Choroid plexus epithelial cell (primary cell): ENCODE results near the gene RPS19BP1.

Source experiments
- DNase-seq: peaks from one replicate; pipeline ENCODE4 v3.0.0-alpha.2; 2010; ENCODE audit warnings: low read depth
- H3K4me3 ChIP-seq: 2 replicates; pipeline ENCODE4 v1.5.1; 2011; ENCODE audit warnings: low read depth, mild to moderate bottlenecking, control low read depth, low read length, moderate library complexity
- CTCF ChIP-seq: conservative IDR thresholded peaks from 2 replicates; pipeline ENCODE4 v1.5.1; 2011; ENCODE audit warnings: low read depth, mild to moderate bottlenecking, control low read depth, inconsistent platforms, low read length, moderate library complexity

RPS19BP1 gene

GRCh38 chr22:39528681-39529486, 3.7 kb downstream of the RPS19BP1 start:
- TF ChIP-seq CTCF: peak; percentile 99
- peak overlapping the region; percentile 3 for H3K4me3 ChIP-seq
- peak; percentile 97 for DNase-seq

DNA sequence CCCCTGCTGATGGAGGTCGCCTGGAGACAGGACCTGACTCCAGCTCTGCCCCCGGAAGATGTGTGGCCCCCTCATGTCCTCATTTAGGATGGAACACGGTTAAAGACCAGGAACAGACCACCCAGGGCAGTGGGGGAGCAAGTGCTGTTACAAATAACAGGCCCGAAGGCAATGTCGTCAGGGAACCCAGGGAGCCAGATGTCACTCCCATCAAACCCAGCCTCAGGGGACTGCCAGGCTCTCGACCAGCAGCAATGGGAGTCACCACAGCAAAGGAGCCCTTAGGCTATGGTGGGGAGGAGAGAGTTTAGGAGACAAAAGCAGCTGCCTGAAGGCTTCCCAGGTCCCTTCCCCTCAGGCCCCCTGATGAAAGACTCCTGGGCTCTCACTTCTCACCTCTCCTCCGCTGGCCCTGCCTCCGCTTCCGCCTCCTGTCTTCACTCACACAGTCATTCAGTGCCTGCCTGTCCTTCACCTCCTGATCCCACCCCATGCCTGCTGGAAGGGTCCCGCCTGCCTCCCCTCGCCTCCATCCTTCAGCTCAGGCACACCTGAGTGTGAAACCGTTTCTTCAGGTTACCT, 4.4 kb downstream of the RPS19BP1 start:
- no peak for TF ChIP-seq CTCF
- no peak overlapping the region for H3K4me3 ChIP-seq
- DNase-seq: no peak

GRCh38 chr22:39527481-39527961, 5.0 kb downstream of the RPS19BP1 start:
- H3K4me3 ChIP-seq: no peak overlapping the region
- peak; percentile 41 for DNase-seq
- no peak for TF ChIP-seq CTCF

- DNase-seq: no peak
- no peak for TF ChIP-seq CTCF
- H3K4me3 ChIP-seq: no peak overlapping the region
Observed at GRCh38 chr22:39526736-39527171, 5.8 kb downstream of the RPS19BP1 start.

DNA sequence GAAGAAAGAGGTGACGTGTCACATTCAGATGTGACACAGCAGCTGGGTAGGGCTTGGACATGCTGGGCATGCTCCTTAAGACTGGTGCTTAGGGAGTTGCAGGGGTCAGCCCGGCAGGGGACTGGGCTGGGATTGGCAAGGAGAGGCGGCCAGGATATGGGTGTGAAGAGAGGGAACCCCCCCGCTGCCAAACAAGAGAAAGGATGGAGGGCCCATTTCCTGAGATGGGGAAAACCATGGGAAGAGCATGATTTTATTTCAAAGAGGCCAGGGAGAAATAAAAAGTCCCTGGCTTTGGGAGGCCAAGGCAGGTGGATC, 6.9 kb downstream of the RPS19BP1 start:
- TF ChIP-seq CTCF: no peak
- no peak for DNase-seq
- H3K4me3 ChIP-seq: no peak overlapping the region

GRCh38 chr22:39524753-39525657, 7.5 kb downstream of the RPS19BP1 start:
- DNase-seq: no peak
- no peak overlapping the region for H3K4me3 ChIP-seq
- no peak for TF ChIP-seq CTCF
